Skeletal muscle tissue (tissue), 4 donors: ENCODE data around the gene ABHD2. TPM values are rescaled to one million over a fixed set of nuclear protein-coding genes. Genes with fewer than 3 reads are reported as not detected.
"Not testable (repeated sequence)": the region's sequence is repeated elsewhere in the genome, so short reads cannot be mapped to it uniquely, and the experiment has no call there.

Source experiments
- H3K27ac ChIP-seq: one replicate; pipeline ENCODE4 v1.7.0; 2013; ENCODE audit warnings: mild to moderate bottlenecking, low read depth, low read length, inconsistent platforms
- H3K27me3 ChIP-seq, 3 donors: one replicate each; pipeline ENCODE4 v1.7.0; 2013; ENCODE audit warnings: low read length in 3 of 3; ENCODE audit not compliant: control insufficient read depth in 3 of 3, insufficient read depth in 3 of 3
- H3K36me3 ChIP-seq, 3 donors: one replicate each; pipeline ENCODE4 v1.7.0; 2013; ENCODE audit warnings: low read length in 3 of 3; ENCODE audit not compliant: control insufficient read depth in 3 of 3, insufficient read depth in 3 of 3
- H3K4me1 ChIP-seq, 3 donors: one replicate each; pipeline ENCODE4 v1.7.0; 2013; ENCODE audit warnings: low read length in 3 of 3, mild to moderate bottlenecking in 3 of 3; ENCODE audit not compliant: control insufficient read depth in 3 of 3, insufficient read depth in 3 of 3
- H3K4me3 ChIP-seq, 3 donors: one replicate each; pipeline ENCODE4 v1.7.0; 2013; ENCODE audit warnings: low read length in 3 of 3
- H3K9ac ChIP-seq, 3 donors: one replicate each; pipeline ENCODE4 v1.7.0; 2013; ENCODE audit warnings: low read length in 3 of 3, mild to moderate bottlenecking in 3 of 3, moderate library complexity in 2 of 3, low read depth in 1 of 3
- H3K9me3 ChIP-seq, 3 donors: one replicate each; pipeline ENCODE4 v1.7.0; 2013; ENCODE audit warnings: low read length in 3 of 3; ENCODE audit not compliant: control insufficient read depth in 3 of 3
- total RNA-seq: library from RNA; depleted of rRNA; stranded (reverse); fragments of >200 nt; gene quantifications from one replicate; pipeline ENCODE4 v1.2.3, GENCODE V29; 2014
- donor health status: Osteomylitis.

Gene ABHD2
- total RNA-seq, 1 donor from 2014 or later = 23.0 TPM

- no peaks in the 10 kb centered on the region for H3K36me3 ChIP-seq
- no peak overlapping the region for H3K9ac ChIP-seq
- H3K9me3 ChIP-seq = no peaks in the 10 kb centered on the region
- peaks cover 0 to 5% (median 0%) of the 10 kb centered on the region in 3 donors for H3K27me3 ChIP-seq
- no peak overlapping the region for H3K27ac ChIP-seq
- H3K4me3 ChIP-seq = no peak overlapping the region
- H3K4me1 ChIP-seq = no peaks in the 10 kb centered on the region
Measured at GRCh38 chr15:89230277-89230676, 142.0 kb downstream of the ABHD2 start.

GRCh38 chr15:89231832-89232231 is 143.6 kb downstream of the ABHD2 start:
- H3K9ac ChIP-seq = no peak overlapping the region
- no peak overlapping the region for H3K27ac ChIP-seq
- H3K4me3 ChIP-seq = no peak overlapping the region
- H3K27me3 ChIP-seq = peaks cover 0 to 4% (median 2%) of the 10 kb centered on the region in 3 donors
- no peaks in the 10 kb centered on the region for H3K36me3 ChIP-seq
- no peaks in the 10 kb centered on the region for H3K9me3 ChIP-seq
- H3K4me1 ChIP-seq = no peaks in the 10 kb centered on the region

GRCh38 chr15:89239883-89240810 is 151.9 kb downstream of the ABHD2 start:
- H3K4me1 ChIP-seq = peaks cover 12 to 21% (median 15%) of the 10 kb centered on the region in 3 donors
- H3K27me3 ChIP-seq, H3K36me3 ChIP-seq, H3K4me3 ChIP-seq, H3K9me3 ChIP-seq, H3K9ac ChIP-seq, H3K27ac ChIP-seq: not testable (repeated sequence)

GRCh38 chr15:89243046-89243690 is 154.9 kb downstream of the ABHD2 start:
- Histone ChIP-seq H3K4me3 (peak overlapping the region; percentile 91 to 96 (median 95)), H3K27me3 (no peaks in the 10 kb centered on the region), H3K27ac (peak overlapping the region; percentile 26), H3K9me3 (no peaks in the 10 kb centered on the region), H3K4me1 (peaks cover 12 to 21% (median 15%) of the 10 kb centered on the region in 3 donors), H3K36me3 (no peaks in the 10 kb centered on the region), H3K9ac (peak overlapping the region; percentile 85 to 89 (median 88))

- Histone ChIP-seq H3K9me3 (no peaks in the 10 kb centered on the region), H3K4me3 (peak within 1 kb of the TSS; percentile 91 to 96 (median 95)), H3K27ac (peak within 1 kb of the TSS; percentile 26), H3K27me3 (no peaks in the 10 kb centered on the region), H3K36me3 (no peaks in the 10 kb centered on the region), H3K9ac (peak within 1 kb of the TSS; percentile 85 to 89 (median 88)), H3K4me1 (peaks cover 12 to 21% (median 15%) of the 10 kb centered on the region in 3 donors)
Measured at GRCh38 chr15:89243691-89244573, 155.7 kb downstream of the ABHD2 start, which contains the start of gene FANCI. FANCI (plus strand) TSS chr15:89243979; CDS start chr15:89247648, 3,669 bp downstream.

- Histone ChIP-seq H3K4me1 (peaks cover 12 to 21% (median 15%) of the 10 kb centered on the region in 3 donors), H3K4me3 (peak overlapping the region; percentile 91 to 96 (median 95)), H3K9me3 (no peaks in the 10 kb centered on the region), H3K9ac (peak overlapping the region; percentile 85 to 89 (median 88)), H3K27ac (no peak overlapping the region), H3K27me3 (no peaks in the 10 kb centered on the region), H3K36me3 (no peaks in the 10 kb centered on the region)
Measured at GRCh38 chr15:89244574-89244903, 156.3 kb downstream of the ABHD2 start.

GRCh38 chr15:89247446-89247845 is 159.2 kb downstream of the ABHD2 start:
- H3K4me3 ChIP-seq = no peak overlapping the region
- H3K27ac ChIP-seq = no peak overlapping the region
- H3K9ac ChIP-seq = no peak overlapping the region
- peaks cover 12 to 21% (median 15%) of the 10 kb centered on the region in 3 donors for H3K4me1 ChIP-seq
- H3K27me3 ChIP-seq = no peaks in the 10 kb centered on the region
- no peaks in the 10 kb centered on the region for H3K9me3 ChIP-seq
- no peaks in the 10 kb centered on the region for H3K36me3 ChIP-seq

- Histone ChIP-seq H3K36me3 (no peaks in the 10 kb centered on the region), H3K27ac (no peak overlapping the region), H3K9me3 (no peaks in the 10 kb centered on the region), H3K27me3 (no peaks in the 10 kb centered on the region), H3K9ac (no peak overlapping the region), H3K4me1 (peaks cover 9 to 13% (median 10%) of the 10 kb centered on the region in 3 donors), H3K4me3 (no peak overlapping the region)
Measured at GRCh38 chr15:89248584-89248983, 160.3 kb downstream of the ABHD2 start.

GRCh38 chr15:89250142-89250541 is 161.9 kb downstream of the ABHD2 start:
- H3K4me3 ChIP-seq, H3K9me3 ChIP-seq, H3K9ac ChIP-seq, H3K4me1 ChIP-seq, H3K27me3 ChIP-seq, H3K36me3 ChIP-seq, H3K27ac ChIP-seq: not testable (repeated sequence)
